ENCODE measurements around the gene MAMSTR.

MAMSTR gene

DNA sequence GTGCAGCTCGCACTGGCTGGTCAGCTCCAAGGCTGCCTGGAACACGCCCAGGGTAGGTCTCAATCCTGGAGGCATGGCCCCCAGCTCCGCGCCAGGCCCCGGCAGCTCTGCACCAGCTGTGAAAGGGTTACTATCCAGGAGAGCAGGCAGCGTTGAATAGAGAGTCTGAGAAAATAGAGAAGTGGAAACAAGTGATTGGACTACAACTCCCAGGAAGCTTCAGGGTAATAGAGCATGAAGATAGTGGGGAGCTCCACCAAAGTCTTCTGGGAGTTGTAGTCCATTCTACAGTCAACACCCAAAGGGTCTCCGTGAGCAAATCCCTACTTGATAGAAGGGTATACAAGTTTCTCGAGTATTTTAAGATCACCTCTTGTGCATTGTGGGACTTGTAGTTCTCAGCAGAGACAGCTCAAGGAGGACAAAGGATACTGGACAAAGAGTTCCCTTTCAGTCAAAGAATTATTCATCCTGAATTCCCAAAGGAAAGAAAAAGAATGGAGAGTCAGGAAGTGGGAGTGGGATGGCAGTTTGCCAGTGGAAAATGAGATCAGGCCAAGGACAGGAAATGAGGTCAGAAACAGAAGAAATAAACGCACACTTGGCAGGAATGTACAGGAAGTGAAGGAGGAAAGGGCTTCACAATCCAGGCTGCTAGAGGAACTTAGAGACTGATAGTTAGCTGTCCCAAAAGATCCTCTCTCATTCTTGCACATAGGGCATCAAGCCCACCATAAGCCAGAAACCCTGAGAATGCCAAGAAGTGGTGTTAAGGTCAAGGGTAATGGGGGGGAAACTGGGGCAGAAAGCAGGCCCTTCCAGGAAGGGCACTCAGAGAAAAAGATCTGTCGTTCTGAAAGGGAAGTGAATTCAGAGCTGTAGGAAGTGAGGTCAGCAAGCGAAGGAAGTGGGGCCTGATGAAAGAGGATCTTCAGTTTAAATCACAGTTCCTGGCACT is 5.5 kb upstream of the MAMSTR start:
- TF ChIP-seq, protein P1, sequence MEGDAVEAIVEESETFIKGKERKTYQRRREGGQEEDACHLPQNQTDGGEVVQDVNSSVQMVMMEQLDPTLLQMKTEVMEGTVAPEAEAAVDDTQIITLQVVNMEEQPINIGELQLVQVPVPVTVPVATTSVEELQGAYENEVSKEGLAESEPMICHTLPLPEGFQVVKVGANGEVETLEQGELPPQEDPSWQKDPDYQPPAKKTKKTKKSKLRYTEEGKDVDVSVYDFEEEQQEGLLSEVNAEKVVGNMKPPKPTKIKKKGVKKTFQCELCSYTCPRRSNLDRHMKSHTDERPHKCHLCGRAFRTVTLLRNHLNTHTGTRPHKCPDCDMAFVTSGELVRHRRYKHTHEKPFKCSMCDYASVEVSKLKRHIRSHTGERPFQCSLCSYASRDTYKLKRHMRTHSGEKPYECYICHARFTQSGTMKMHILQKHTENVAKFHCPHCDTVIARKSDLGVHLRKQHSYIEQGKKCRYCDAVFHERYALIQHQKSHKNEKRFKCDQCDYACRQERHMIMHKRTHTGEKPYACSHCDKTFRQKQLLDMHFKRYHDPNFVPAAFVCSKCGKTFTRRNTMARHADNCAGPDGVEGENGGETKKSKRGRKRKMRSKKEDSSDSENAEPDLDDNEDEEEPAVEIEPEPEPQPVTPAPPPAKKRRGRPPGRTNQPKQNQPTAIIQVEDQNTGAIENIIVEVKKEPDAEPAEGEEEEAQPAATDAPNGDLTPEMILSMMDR (IDR thresholded peaks at IDR 0.05; ENCODE audit: poor library complexity, severe bottlenecking) = no peak
- ATAC-seq (ENCODE audit: low read depth) = peak; percentile 52
- Histone ChIP-seq H3K27me3 (ENCODE audit: insufficient read depth, poor library complexity, severe bottlenecking) (no peaks in the 10 kb centered on the region), H3K4me1 (ENCODE audit: insufficient read depth, poor library complexity, severe bottlenecking) (peaks cover 13% of the 10 kb centered on the region), H3K27ac (ENCODE audit: poor library complexity, severe bottlenecking) (peak overlapping the region; percentile 75), H3K36me3 (ENCODE audit: low read depth) (no peaks in the 10 kb centered on the region), H3K9me3 (ENCODE audit: severe bottlenecking) (no peaks in the 10 kb centered on the region), H3K4me3 (ENCODE audit: severe bottlenecking) (no peak overlapping the region)
- DNase-seq (ENCODE audit: low spot score) = no peak

DNA sequence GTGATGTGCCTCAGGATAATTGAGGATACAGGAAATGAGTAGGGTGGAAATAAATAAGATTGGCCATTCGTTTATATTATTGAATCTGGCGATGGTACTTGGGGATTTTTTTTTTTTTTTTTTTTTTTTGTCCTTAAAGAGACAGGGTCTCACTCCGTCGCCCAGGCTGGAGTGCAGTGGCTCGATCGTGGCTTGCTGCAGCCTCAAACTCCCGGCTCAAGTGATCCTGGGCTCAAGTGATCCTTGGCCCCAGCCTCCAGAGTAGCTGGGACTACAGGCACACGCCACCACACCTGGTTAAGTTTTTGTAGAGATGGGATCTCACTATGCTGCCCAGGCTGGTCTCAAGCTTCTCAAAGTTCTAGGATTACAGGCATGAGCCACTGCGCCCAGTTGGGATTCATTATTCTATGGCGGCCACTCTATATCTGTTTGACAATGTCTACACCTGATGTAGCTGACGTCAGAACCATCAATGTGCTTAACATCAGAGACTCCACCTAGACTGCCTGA is 2.7 kb upstream of the MAMSTR start:
- TF ChIP-seq, protein P1 (IDR thresholded peaks at IDR 0.05; ENCODE audit: poor library complexity, severe bottlenecking) = no peak
- peaks cover 13% of the 10 kb centered on the region for H3K4me1 ChIP-seq (ENCODE audit: insufficient read depth, poor library complexity, severe bottlenecking)
- H3K27ac ChIP-seq (ENCODE audit: poor library complexity, severe bottlenecking) = no peak overlapping the region
- no peaks in the 10 kb centered on the region for H3K9me3 ChIP-seq (ENCODE audit: severe bottlenecking)
- no peaks in the 10 kb centered on the region for H3K36me3 ChIP-seq (ENCODE audit: low read depth)
- no peak overlapping the region for H3K4me3 ChIP-seq (ENCODE audit: severe bottlenecking)
- no peak for DNase-seq (ENCODE audit: low spot score)
- no peak for ATAC-seq (ENCODE audit: low read depth)
- no peaks in the 10 kb centered on the region for H3K27me3 ChIP-seq (ENCODE audit: insufficient read depth, poor library complexity, severe bottlenecking)

DNA sequence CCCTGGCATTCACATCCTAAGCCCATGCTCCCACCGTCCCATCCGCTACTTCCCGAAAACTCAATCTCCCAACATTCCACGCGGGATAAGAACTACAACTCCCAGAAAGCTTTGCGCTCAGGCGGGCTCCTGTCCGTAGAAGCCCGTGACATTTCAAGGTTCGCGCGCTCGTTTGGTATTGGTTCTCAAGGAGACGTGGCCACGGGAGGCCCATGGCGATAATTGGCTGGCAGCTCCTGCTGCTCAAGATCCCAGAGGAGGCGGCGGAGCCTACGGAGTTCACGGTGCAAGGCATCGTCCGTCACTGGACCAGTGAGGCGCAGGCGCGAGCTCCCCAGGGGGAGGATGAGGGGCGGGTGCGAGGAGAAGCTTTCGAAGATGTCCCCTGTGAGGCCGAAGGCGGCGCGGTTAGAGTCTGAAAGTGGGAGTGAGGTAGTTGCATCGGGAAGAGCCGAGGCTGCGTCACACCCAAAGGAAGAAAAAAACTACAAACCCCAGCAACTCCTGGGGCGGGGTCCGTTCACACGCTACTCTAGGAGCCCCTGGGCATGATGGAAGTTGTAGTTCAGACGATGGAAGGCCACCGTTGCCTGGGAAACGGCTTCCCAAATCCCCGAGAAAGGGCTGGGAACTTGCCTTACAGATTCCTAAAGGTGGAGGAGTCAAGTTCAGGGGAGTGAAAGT is 1.2 kb upstream of the MAMSTR start:
- ATAC-seq (ENCODE audit: low read depth) = peak; percentile 91

DNA sequence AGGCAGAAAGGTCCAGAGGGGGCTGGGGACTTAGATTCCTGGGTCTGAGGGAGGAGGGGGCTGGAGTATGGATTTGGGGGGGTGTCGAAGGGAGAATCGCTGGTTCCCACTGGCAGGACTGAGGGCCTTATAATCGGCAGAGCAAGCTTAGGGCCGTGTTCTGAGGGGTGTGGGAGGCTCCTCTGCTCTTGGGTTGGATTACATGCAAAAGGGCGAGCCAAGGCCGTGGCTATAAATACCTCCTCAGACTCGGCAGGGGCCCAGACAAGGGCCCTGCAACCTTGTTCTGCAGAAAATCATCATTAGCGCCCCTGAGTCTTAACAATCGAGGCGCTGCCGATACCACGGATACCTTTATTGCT is 707 bp upstream of the MAMSTR start:
- Histone ChIP-seq H3K4me3 (ENCODE audit: severe bottlenecking) (peak overlapping the region; percentile 47), H3K27me3 (ENCODE audit: insufficient read depth, poor library complexity, severe bottlenecking) (no peaks in the 10 kb centered on the region), H3K4me1 (ENCODE audit: insufficient read depth, poor library complexity, severe bottlenecking) (peaks cover 6% of the 10 kb centered on the region), H3K27ac (ENCODE audit: poor library complexity, severe bottlenecking) (no peak overlapping the region), H3K9me3 (ENCODE audit: severe bottlenecking) (no peaks in the 10 kb centered on the region), H3K36me3 (ENCODE audit: low read depth) (no peaks in the 10 kb centered on the region)
- ATAC-seq (ENCODE audit: low read depth) (no peak), DNase-seq (ENCODE audit: low spot score) (no peak)
- TF ChIP-seq, protein P1 (IDR thresholded peaks at IDR 0.05; ENCODE audit: poor library complexity, severe bottlenecking) = no peak

More for the DNA sequence above, 1.2 kb upstream of the MAMSTR start:
- DNase-seq (ENCODE audit: low spot score) = peak; percentile 98
- Histone ChIP-seq H3K27me3 (ENCODE audit: insufficient read depth, poor library complexity, severe bottlenecking) (no peaks in the 10 kb centered on the region), H3K4me1 (ENCODE audit: insufficient read depth, poor library complexity, severe bottlenecking) (peaks cover 12% of the 10 kb centered on the region), H3K9me3 (ENCODE audit: severe bottlenecking) (no peaks in the 10 kb centered on the region), H3K4me3 (ENCODE audit: severe bottlenecking) (peak overlapping the region; percentile 47), H3K27ac (ENCODE audit: poor library complexity, severe bottlenecking) (peak overlapping the region; percentile 32), H3K36me3 (ENCODE audit: low read depth) (no peaks in the 10 kb centered on the region)
- TF ChIP-seq, protein P1 (IDR thresholded peaks at IDR 0.05; ENCODE audit: poor library complexity, severe bottlenecking) = no peak

Data from RWPE2 (cell line).